Kidney (tissue), 11 donors: ENCODE data around the gene FCGR3B. TPM values are rescaled to one million over a fixed set of nuclear protein-coding genes. Genes with fewer than 3 reads are reported as not detected.
"Not testable (repeated sequence)": the region's sequence is repeated elsewhere in the genome, so short reads cannot be mapped to it uniquely, and the experiment has no call there.

Experiments
- DNase-seq, 5 donors: peaks; one replicate each; pipeline ENCODE4 v3.0.0-alpha.2; 2013 to 2020
- FAIRE-seq: peaks from 2 replicates; lab custom pipeline; 2012; peaks lifted over from hg19 to GRCh38; lab: Jason Lieb, UNC
- H3K27ac ChIP-seq, 2 donors: one replicate each; pipeline ENCODE4 v1.7.0; 2013; ENCODE audit warnings: low read depth in 2 of 2, low read length in 2 of 2, inconsistent platforms in 1 of 2
- H3K27me3 ChIP-seq: one replicate; pipeline ENCODE4 v1.7.1; 2013; ENCODE audit warnings: low read length, inconsistent platforms; ENCODE audit not compliant: control insufficient read depth, insufficient read depth
- H3K36me3 ChIP-seq, 3 donors: one replicate each; pipeline versions ENCODE4 v1.7.0 to v1.7.1; 2013; ENCODE audit warnings: low read length in 3 of 3, control low read depth in 1 of 3, inconsistent platforms in 1 of 3; ENCODE audit not compliant: insufficient read depth in 3 of 3, control insufficient read depth in 2 of 3
- H3K4me1 ChIP-seq, 3 donors: one replicate each; pipeline versions ENCODE4 v1.7.0 to v1.7.1; 2013; ENCODE audit warnings: low read length in 3 of 3, inconsistent platforms in 1 of 3, low read depth in 1 of 3; ENCODE audit not compliant: control insufficient read depth in 2 of 3, insufficient read depth in 2 of 3
- H3K4me3 ChIP-seq, 3 donors: one replicate each; pipeline versions ENCODE4 v1.7.0 to v1.8.1; 2013; ENCODE audit warnings: low read length in 3 of 3, control low read depth in 1 of 3, inconsistent platforms in 1 of 3
- H3K9ac ChIP-seq, 3 donors: one replicate each; pipeline versions ENCODE4 v1.7.0 to v1.7.1; 2013; ENCODE audit warnings: low read length in 3 of 3, control low read depth in 1 of 3, inconsistent platforms in 1 of 3
- H3K9me3 ChIP-seq, 3 donors: one replicate each; pipeline versions ENCODE4 v1.7.0 to v1.7.1; 2013; ENCODE audit warnings: low read length in 3 of 3, control low read depth in 1 of 3, inconsistent platforms in 1 of 3; ENCODE audit not compliant: control insufficient read depth in 2 of 3, insufficient read depth in 1 of 3
- intact Hi-C: fragments of 100-400 bp; cut with DNase I; formaldehyde crosslinking; loops from one replicate; pipeline ENCODE4 v1.11.1; 2022
- polyA plus RNA-seq: library from polyadenylated mRNA; stranded (reverse); fragments of 350-450 nt; fragmentation: Illumina TruSeq; extraction: RNeasy Lipid Tissue Mini Kit (QIAGEN cat#74804); gene quantifications from one replicate; pipeline ENCODE4 v1.2.3, GENCODE V29; 2014; ENCODE audit warnings: low read depth, low replicate concordance; ENCODE audit not compliant: insufficient read depth
- total RNA-seq: library from RNA; stranded (reverse); fragmentation: NEBNext Ultra II Directional; extraction: Animal tissue kit (Norgen Biotek cat#: 25700); gene quantifications from one replicate; pipeline ENCODE4 v1.2.1, GENCODE V29; 2021
- donor health status: control.
- donor health status: control.
- donor health status: DM: yes; HTN: yes; CAD: no.
- donor health status: Normal renal cell carcinoma (clear cell type).

Gene FCGR3B
- total and polyA plus RNA-seq, 2 donors from 2014 or later: 4.3 TPM; not detected in 1

GRCh38 chr1:161576676-161577075, 54.3 kb downstream of the FCGR3B start:
- H3K4me3 ChIP-seq, H3K27me3 ChIP-seq, FAIRE-seq, H3K9me3 ChIP-seq, H3K27ac ChIP-seq, intact Hi-C loops, H3K36me3 ChIP-seq, DNase-seq, H3K4me1 ChIP-seq, H3K9ac ChIP-seq: not testable (repeated sequence)

Other genes starting within 250 kb of the FCGR3B start
- 47.4 TPM for gene FCGR2A, start 125.7 kb downstream of the FCGR3B start, total RNA-seq
- 13.1 TPM for gene FCGR2A, start 125.7 kb downstream of the FCGR3B start, polyA plus RNA-seq
- gene HSPA6, start 106.6 kb downstream of the FCGR3B start, total RNA-seq: 5.5 TPM
- 2.6 TPM for gene HSPA6, start 106.6 kb downstream of the FCGR3B start, polyA plus RNA-seq
- gene FCGR3A, start 81.4 kb downstream of the FCGR3B start, total RNA-seq: 41.7 TPM
- gene FCGR3A, start 81.4 kb downstream of the FCGR3B start, polyA plus RNA-seq: 12.2 TPM
- gene FCGR2B, start 32.0 kb upstream of the FCGR3B start, total RNA-seq: 19.7 TPM
- gene FCGR2B, start 32.0 kb upstream of the FCGR3B start, polyA plus RNA-seq: 4.0 TPM
- 1.7 TPM for gene FCRLA, start 76.1 kb upstream of the FCGR3B start, total RNA-seq
- gene FCRLA, start 76.1 kb upstream of the FCGR3B start, polyA plus RNA-seq: not detected
- 2.3 TPM for gene FCRLB, start 90.4 kb upstream of the FCGR3B start, total RNA-seq
- 2.8 TPM for gene FCRLB, start 90.4 kb upstream of the FCGR3B start, polyA plus RNA-seq
- gene DUSP12, start 118.6 kb upstream of the FCGR3B start, total RNA-seq: 21.3 TPM
- gene DUSP12, start 118.6 kb upstream of the FCGR3B start, polyA plus RNA-seq: 17.9 TPM
- gene ATF6, start 135.1 kb upstream of the FCGR3B start, total RNA-seq: 35.6 TPM
- 11.5 TPM for gene ATF6, start 135.1 kb upstream of the FCGR3B start, polyA plus RNA-seq